NCI-H1092 treated with DMSO at 0.1 percent for 48 hours (cell line): ENCODE measurements around the gene ZNF878.
"Not testable (repeated sequence)": the region's sequence is repeated elsewhere in the genome, so short reads cannot be mapped to it uniquely, and the experiment has no call there.

ENCODE experiments used
- DNase-seq: peaks from one replicate; lab custom pipeline; 2025; lab: John Stamatoyannopoulos, UW

Gene ZNF878

GRCh38 chr19:12052497-12053169 is at the start of gene ZNF878:
ZNF878 (minus strand) TSS chr19:12052961; CDS start chr19:12052801, 160 bp downstream.
- DNase-seq: peak; percentile 92

DNA sequence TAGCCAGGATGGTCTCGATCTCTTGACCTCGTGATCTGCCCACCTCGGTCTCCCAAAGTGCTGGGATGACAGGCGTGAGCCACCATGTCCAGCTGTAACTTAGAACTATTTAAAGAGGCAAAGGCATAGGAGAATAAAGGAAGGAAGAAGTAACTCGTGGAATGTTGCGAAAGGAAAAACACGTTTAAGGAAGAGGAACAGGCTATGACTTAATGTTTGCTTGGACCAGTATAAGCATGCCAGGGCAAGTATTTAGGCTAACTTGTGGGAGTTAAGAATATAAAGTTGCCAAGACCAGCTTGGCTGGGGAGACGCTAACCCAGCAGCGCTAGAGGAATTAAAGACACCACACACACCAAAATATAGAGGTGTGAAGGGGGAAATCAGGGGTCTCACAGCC is 45.3 kb upstream of the ZNF878 start:
- no peak for DNase-seq

- no peak for DNase-seq
Observed at GRCh38 chr19:12095111-12095790, 42.5 kb upstream of the ZNF878 start.

DNA sequence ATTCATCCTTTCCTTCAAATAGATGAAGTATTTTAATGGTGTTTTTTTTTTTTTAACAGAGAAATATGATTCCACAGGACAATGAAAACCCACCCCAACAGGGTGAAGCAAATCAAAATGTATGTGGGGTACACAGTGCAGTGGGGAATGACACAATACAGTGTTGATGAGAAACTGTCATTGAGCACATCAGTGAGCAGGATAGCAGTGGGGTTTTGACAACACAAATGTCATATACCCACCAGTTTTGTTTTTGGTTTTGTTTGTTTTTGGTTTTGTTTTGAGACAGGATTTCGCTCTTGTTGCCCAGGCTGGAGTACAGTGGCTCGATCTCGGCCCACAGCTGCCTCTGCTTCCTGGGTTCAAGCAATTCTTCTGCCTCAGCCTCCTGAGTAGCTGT is 41.0 kb upstream of the ZNF878 start:
- DNase-seq: no peak

DNA sequence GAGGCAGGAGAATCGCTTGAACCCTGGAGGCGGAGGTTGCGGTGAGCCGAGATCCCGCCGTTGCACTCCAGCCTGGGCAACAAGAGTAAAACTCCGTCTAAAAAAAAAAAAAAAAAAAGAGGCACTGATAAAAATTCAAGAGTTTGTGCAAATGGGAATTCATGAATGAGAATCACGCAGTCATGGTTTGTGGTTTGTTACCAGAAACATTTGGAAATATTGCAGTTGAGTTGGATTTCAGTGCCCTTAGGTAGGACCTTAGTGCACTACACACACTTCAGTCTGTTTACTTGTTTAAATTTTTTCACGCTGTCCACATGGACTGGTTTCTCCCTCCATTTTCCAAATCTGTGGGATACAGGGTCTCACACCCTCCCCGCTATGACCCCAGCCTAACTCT is 40.2 kb upstream of the ZNF878 start:
- DNase-seq: no peak

GRCh38 chr19:12092065-12092867 is 39.5 kb upstream of the ZNF878 start:
- peak; percentile 6 for DNase-seq

DNA sequence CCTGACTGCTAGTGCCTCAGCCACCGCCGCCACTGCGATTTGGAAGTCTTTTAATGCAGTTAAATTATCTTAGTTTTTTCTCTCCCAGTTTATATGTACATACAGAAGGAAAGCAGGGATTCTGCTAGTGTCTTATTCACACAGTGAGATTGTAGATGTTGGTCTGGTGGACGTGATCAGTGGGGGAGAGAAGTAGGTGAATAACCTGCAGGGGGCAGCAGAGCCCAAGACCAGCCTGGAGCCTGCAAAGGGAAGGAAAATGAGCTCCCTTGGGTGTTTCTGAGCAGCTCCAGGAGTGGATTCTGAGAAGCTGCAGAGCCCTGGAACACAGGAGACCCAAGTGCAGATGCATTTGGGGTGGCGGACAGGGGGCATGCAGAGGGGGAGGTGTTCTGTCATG is 38.0 kb upstream of the ZNF878 start:
- peak; percentile 37 for DNase-seq

DNA sequence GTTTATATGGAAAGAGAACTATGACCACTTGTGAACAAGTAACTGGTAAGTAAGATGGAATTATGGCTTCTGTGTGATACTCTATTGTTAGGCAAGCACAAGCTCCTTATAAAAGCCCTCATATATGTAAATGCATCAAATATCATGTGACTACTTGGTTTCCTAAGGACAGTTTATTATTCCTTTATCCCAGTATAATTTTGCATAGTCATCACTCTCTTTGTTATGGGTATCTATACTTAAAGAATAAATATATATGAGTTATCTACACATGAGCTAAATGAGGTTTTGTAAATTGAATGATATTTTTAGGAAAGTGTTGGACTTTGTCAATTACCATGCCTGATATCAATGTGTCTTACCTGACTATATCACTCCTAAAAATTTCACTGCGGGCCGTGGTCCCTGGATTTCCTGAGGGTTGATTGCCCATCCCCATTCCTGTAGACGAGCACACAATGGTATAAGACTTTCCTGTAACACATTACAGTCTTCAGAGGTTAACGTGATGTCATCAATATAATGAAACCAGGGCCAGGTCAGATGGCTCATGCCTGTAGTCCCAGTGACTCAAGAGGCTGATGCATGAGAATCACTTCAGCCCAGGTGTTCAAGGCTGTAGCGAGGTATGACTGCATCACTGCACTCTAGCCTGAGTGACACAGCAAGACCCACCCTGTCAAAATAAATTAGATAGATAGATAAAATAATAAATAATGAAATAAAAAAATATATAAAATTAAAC is 32.5 kb upstream of the ZNF878 start:
- DNase-seq: no peak

- not testable (repeated sequence) for DNase-seq
Observed at GRCh38 chr19:12083336-12083735, 30.6 kb upstream of the ZNF878 start.

DNA sequence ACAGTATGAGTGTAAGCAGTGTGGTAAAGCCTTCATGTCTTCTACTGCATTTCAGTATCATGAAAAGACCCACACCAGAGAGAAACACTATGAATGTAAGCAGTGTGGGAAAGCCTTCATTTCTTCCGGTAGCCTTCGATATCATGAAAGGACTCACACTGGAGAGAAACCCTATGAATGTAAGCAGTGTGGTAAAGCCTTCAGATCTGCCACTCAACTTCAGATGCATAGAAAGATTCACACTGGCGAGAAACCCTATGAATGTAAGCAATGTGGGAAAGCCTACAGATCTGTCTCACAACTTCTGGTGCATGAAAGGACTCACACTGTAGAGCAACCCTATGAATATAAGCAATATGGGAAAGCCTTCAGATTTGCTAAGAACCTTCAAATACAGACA is 24.6 kb upstream of the ZNF878 start:
- no peak for DNase-seq

GRCh38 chr19:12076331-12076730 is 23.6 kb upstream of the ZNF878 start:
- DNase-seq: not testable (repeated sequence)

DNA sequence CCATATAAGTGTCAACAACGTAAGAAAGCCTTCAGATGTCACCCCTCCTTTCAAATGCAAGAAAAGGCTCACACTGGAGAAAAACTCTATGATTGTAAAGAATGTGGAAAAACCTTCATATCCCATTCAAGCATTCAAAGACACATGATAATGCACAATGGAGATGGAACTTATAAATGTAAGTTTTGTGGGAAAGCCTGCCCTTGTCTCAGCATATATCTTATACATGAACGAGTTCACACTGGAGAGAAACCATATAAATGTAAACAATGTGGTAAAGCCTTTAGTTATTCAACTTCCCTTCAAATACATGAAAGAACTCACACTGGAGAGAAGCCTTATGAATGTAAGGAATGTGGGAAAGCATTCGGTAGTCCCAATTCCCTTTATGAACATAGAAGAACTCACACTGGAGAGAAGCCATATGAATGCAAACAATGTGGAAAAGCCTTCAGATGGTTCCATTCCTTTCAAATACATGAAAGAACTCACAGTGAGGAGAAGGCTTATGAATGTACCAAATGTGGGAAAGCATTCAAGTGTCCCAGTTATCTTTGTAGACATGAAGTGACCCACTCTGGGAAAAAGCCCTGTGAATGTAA is 22.9 kb upstream of the ZNF878 start:
- no peak for DNase-seq

DNA sequence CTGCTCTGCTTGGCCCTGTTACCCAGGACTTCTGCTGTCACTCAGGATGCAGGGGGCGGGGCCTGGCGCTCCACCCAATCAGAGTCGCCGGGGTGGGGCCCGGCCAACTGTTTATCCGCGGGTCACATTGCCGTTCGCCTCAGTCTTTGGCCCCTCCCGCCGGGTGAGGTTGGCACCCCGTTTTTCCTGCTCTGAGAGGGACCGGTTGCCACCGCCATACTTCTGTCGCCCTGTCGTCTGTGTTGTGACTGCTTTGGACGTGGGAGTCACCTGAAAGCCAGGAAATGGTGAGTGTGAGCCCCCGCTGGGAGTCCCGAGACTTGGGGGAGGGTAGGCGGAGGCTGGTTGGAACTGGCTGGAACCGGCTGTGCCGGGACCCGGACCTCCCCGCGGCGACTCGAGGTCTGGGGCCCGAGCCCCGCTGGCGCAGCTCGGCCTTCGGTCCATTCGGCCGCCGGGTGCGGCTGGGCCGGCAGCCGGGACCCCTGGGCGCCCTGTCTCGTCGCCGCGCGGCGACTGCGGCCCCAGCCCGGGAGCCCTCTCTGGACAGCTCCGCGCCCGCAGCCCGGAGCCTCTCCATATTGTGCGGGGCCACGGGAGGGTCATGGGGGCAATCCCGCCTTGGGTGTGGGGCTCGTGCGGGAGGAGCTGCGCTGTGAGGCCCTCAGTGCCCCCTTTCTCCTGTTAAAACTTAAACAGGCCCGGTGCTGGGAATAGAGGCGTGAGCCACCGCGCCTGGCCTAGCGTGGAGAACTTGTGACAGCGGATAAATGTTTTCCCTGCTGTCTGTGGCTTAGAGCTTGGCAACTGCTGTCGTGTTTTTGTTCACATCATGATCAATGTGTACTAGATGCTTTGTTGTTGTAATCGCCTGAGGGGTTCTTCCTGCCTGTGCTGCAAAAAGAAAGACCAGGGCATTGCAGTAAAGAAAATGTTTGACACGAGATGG is 12.1 kb upstream of the ZNF878 start, which contains the start of gene ZNF844:
ZNF844 (plus strand) TSS at position 142 of the 949 bp plus-strand sequence; CDS start at position 285, 143 bp downstream.
- peak; percentile 81 for DNase-seq

GRCh38 chr19:12055784-12056183 is 3.0 kb upstream of the ZNF878 start:
- no peak for DNase-seq

DNA sequence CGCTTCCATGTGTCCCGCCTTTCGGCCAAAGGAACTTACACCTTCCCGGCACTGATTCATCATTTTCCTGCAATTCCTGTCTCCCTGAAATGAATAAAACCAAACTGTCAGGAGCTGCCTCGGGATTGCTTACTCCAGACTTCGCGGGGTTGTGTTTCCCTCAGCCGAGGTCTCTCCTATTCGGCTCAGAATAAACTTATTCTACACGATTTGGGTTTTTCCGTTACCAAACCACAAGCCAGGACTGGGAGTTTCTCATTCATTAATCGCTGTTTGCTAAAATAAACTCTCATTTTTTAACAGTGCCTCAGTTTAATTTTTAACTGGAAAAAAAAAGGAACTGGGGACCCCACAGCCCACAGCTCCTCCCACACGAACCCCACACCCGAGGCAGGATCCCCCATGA is 667 bp downstream of the ZNF878 start:
- DNase-seq: peak; percentile 1

GRCh38 chr19:12047868-12048267 is 4.9 kb downstream of the ZNF878 start:
- no peak for DNase-seq

GRCh38 chr19:12043752-12044422 is 8.9 kb downstream of the ZNF878 start:
- DNase-seq: no peak

GRCh38 chr19:12042893-12043292 is 9.9 kb downstream of the ZNF878 start:
- no peak for DNase-seq

- peak; percentile 92 for DNase-seq
Observed at GRCh38 chr19:12035220-12036172, 17.3 kb downstream of the ZNF878 start, which contains the start of gene ZNF433. ZNF433 (minus strand) TSS chr19:12035679; CDS start chr19:12035539, 140 bp downstream.
